Vagina (tissue), 2 donors: ENCODE measurements around the gene CASP8.

Source experiments
- CTCF ChIP-seq, 3 experiments: fragments of 450-650 bp in 2 of 3; fragments of 200-600 bp in 1 of 3; sonication (generic) in 1 of 3; IDR thresholded peaks; one replicate each; pipeline ENCODE4 v1.5.1; 2017 to 2019; ENCODE audit warnings: antibody characterized with exemption in 3 of 3, mild to moderate bottlenecking in 2 of 3, moderate library complexity in 2 of 3
- POLR2A ChIP-seq, 2 donors: fragments of 450-650 bp; IDR thresholded peaks; one replicate each; pipeline ENCODE4 v1.6.1; 2017; ENCODE audit warnings: antibody characterized with exemption in 2 of 2, mild to moderate bottlenecking in 2 of 2, moderate library complexity in 2 of 2
- POLR2AphosphoS5 ChIP-seq, 2 donors: sonication (generic); formaldehyde crosslinking; IDR thresholded peaks; one replicate each; pipeline ENCODE4 v1.9.0; 2017; ENCODE audit warnings: antibody characterized with exemption in 2 of 2, mild to moderate bottlenecking in 2 of 2, low read depth in 1 of 2; ENCODE audit not compliant: insufficient read depth in 1 of 2

- TF ChIP-seq CTCF (IDR thresholded peaks at IDR 0.05) (no peak), POLR2A (IDR thresholded peaks at IDR 0.05) (no peak), POLR2AphosphoS5 (IDR thresholded peaks at IDR 0.05; ENCODE audit: insufficient read depth in 1 of 2, low read depth in 1 of 2) (no peak)
Observed at GRCh38 chr2:201220102-201220570, 40.2 kb upstream of the CASP8 start.
